GM21528 (cell line): ENCODE results near the gene TRPM3.

ENCODE experiments used
- ATAC-seq: cut with Tn5 transposase; IDR thresholded peaks from one replicate; pipeline ENCODE4 v1.9.1; 2021; ENCODE audit warnings: mild to moderate bottlenecking, moderate library complexity; ENCODE audit not compliant: unreplicated experiment, low FRiP score

Gene TRPM3

GRCh38 chr9:70597886-70598285 lies 523.5 kb downstream of the TRPM3 start:
- no peak for ATAC-seq

DNA sequence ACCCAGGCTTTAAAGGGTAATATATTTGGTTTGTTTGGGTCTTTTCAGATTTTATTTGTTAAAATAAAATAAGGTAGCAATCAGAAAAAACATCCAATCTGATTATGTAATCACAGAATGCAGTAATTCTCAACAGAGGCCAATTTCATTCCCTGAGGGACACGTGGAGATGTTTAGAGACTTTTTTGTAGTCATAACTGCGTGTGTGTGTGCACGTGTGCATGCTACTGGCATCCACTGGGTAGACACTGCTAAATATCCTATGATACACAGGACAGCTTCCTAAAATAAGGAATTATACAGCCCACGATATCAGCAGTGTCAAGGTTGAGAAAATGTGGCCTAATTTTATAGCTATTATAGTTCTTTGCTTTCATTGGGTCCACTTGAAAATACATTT lies 526.2 kb downstream of the TRPM3 start:
- ATAC-seq, result no peak

- no peak for ATAC-seq
Observed at GRCh38 chr9:70594386-70594944, 527.0 kb downstream of the TRPM3 start.

DNA sequence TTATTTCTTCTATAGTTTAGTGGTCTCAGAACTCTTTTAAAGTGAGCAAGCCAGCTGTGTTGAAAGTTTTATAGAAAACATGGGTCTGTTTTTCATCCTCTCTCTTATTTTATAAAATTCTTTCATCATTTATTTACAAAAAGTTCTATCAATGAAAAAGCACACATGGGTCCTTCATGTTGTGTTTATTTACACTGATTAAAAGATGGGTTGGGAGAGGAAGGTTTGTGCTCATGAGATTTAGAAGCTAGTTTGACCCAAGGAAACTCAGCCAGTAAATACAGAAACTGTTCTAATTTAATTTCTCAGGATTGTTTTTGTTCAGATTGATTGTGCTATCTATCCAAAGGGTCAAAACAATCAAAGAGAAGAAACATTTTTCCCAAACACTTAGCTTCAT lies 528.2 kb downstream of the TRPM3 start:
- no peak for ATAC-seq

GRCh38 chr9:70590315-70590677 lies 531.1 kb downstream of the TRPM3 start:
- ATAC-seq, result no peak

DNA sequence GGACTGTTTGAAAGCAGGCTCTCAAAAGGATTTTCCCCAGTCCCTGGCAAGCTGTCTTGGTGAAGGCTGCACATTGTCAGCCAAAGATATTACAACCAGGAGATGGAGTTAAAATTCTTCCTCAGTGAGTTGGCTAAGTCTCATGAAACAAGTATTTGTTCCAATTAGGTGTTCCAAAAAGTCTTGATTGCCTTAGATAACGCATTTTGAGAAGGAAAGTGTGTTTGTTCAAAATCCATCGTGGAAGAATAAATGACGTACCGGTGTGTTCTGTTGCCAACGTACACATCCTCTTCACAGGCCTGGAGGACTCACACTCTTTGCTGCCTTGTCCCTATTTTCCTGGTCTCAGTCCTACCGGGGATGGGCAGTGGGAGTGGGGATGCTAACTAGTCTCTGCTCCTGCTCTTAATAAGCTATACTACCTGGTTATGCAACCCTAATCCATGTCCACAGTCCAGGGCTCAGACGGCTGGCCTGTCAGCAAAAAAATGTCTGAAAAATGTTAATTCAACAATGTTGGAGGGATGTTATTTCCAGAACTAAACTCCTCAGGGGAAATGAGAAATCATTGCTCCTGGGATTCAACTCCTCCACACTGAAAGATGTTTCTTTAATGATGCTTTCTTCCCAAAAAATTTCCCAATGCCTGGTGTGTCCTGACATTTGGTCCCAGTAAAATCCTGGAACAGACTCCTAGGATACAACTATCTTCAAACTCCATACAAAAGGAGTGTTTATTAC lies 531.7 kb downstream of the TRPM3 start:
- no peak for ATAC-seq

- ATAC-seq, result no peak
Observed at GRCh38 chr9:70588999-70589398, 532.4 kb downstream of the TRPM3 start.

GRCh38 chr9:70588381-70588780 lies 533.0 kb downstream of the TRPM3 start:
- no peak for ATAC-seq

- ATAC-seq, result no peak
Observed at GRCh38 chr9:70587201-70587600, 534.2 kb downstream of the TRPM3 start.

- ATAC-seq, result no peak
Observed at GRCh38 chr9:70586476-70586875, 534.9 kb downstream of the TRPM3 start.

GRCh38 chr9:70581955-70582350 lies 539.5 kb downstream of the TRPM3 start:
- ATAC-seq, result no peak

DNA sequence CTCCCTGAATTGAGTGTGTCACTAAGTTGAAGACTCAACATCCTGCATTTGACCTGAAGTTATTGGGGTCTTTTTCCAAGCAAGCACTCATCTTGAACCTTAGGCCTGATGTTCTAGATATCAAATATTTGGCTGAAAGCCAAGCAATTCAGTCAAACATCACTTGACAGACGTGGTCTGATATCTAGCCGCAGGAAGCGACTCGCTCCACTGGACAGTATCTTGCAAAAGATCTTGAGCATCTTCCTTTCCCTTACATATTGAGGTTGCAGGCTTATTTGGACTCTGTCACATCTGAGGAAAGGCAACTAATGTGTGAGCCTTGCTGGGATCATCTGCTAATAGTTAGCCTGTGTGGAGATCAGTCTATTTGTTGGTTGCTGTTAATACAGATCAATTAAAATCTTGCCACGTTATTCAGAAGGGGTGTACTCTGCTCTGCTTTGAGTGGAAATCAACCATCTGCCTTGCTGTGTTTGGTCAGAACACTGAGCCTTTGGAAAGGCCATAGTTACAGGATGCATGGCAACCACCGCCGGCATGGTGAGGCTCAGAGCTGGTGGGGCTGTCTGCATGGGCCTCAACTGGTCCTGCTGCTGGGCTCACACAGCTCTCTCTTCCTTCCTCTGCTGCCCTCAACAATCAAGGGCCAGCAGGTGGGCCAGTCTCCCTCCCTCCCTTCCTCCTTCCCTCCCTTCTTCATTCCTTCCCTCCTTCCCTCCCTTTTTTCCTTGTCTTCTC lies 540.0 kb downstream of the TRPM3 start:
- ATAC-seq, result no peak

GRCh38 chr9:70580606-70581195 lies 540.7 kb downstream of the TRPM3 start:
- ATAC-seq, result no peak

DNA sequence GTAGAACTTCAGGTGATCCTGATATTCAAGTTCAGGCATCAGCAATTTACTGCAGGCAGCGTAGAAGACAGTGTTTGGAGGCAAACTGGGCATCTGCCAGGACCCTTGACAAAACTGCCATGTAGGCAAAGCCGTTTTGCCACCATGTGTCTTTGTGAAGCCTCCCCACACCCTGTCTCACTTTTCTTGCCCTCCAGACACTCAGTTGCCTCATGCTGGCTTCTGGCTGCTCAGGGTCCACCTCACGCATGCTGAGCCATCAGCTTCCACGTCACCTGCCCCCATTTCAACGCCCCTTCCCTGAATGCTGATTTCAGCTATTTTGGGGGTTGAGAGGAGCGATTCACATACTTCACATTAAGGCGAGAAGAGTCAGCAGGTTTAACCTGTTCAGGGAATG lies 541.7 kb downstream of the TRPM3 start:
- ATAC-seq, result no peak

DNA sequence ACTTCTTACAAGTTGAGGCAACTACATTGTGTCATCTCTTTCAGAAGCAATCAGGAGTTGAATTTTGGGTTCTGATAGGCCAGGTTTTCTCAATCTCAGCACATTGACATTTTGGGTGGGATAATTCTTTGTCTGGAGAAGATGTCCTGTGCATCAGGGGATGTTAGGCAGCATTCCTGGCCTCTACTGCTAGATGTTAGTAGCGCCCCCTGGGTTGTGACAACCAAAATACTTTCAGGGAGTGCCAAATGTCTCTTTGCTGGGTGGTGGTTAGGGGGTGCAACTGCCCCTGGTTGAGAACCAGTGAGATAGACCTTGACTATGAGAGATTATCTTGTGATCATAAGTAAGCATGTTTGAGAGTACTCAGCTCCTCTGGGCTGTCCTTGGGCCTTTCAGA lies 542.7 kb downstream of the TRPM3 start:
- ATAC-seq, result no peak

GRCh38 chr9:70577671-70578070 lies 543.8 kb downstream of the TRPM3 start:
- no peak for ATAC-seq

DNA sequence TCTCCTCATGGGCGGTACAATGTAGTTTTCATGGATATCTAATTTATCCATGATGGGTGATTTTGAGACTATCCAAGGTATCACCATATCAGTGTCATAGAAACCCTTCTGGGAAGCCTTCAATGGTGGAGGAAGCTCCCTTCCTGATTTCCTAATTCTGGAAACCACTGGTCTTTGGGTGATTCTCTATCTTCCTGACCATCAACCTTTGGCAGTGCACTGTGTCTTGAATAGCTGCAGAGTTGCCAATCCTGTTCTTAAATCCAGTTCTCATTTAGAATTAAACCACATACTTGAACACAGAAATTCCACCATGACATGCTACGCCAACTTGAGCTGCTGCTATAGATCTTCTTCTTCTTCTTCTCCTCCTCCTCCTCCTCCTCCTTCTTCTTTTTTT lies 545.3 kb downstream of the TRPM3 start:
- ATAC-seq, result no peak

GRCh38 chr9:70574151-70574837 lies 547.1 kb downstream of the TRPM3 start:
- ATAC-seq, result no peak

DNA sequence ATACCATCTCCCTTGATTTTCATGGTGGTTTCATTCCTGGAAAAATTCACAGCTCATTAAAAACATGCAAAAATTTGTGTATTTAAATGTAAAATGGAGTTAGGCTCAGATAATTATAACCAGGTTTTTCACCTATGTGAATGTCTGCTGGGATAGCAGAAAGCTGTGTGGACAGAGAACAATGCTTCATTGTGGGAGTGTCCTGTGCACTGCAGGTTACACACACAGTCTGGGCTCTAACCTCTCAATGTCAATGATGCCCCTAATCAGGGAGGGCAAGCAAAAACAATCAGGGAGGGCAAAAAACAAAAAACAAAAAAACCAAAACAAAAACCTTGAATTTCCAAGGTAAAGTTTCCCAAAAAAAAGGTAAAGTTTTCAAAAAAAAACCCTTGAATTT lies 548.1 kb downstream of the TRPM3 start:
- no peak for ATAC-seq

DNA sequence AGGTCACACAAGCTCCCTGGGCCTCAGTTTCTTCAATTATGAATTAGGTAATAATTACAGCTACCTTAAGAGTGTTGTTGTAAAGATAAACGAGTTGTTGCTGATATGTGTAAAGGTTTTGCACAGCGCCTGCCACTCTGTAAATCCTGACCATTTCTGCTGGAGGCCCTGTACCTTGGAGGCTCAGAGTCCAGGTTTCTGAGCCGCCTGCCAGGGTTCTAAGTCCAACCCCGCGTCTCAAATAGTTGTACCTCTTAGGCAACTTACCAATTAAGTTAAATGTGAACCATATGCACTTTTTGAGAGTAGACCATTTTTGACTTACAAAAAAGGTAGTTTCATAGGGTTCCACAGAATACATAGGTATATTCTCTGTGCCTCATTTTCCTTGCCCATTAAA lies 550.2 kb downstream of the TRPM3 start:
- ATAC-seq, result no peak

DNA sequence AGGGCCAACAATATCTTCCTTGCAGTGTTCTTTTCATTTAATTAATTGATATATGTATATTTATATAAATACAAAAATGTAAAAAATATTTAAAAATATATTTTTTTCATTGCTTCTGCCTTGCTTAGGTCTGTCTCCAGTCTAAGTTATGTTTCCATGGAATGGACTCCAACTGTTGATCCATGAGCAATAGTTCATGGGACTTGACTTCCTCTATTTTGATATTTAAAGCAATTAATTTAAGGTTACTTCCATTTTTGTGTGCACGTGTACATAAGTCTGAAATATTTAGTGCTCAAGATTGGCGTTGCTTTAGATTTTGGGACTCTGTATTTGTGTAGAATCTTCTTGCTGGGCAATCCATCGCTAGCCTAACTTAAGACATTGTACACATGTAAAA lies 551.6 kb downstream of the TRPM3 start:
- no peak for ATAC-seq
